Measurements from ENCODE around the gene PAOX. TPM values are rescaled to one million over a fixed set of nuclear protein-coding genes. Genes with fewer than 3 reads are reported as not detected.
A peak's percentile ranks its signal among the peaks of the same experiment; 100 is the strongest.

PAOX gene
- total and polyA plus RNA-seq, 2 of the 13 experiments (the other 11 are each of a cell fraction or from before 2014, with no cell fraction given), result 0.49 to 0.77 TPM

DNA sequence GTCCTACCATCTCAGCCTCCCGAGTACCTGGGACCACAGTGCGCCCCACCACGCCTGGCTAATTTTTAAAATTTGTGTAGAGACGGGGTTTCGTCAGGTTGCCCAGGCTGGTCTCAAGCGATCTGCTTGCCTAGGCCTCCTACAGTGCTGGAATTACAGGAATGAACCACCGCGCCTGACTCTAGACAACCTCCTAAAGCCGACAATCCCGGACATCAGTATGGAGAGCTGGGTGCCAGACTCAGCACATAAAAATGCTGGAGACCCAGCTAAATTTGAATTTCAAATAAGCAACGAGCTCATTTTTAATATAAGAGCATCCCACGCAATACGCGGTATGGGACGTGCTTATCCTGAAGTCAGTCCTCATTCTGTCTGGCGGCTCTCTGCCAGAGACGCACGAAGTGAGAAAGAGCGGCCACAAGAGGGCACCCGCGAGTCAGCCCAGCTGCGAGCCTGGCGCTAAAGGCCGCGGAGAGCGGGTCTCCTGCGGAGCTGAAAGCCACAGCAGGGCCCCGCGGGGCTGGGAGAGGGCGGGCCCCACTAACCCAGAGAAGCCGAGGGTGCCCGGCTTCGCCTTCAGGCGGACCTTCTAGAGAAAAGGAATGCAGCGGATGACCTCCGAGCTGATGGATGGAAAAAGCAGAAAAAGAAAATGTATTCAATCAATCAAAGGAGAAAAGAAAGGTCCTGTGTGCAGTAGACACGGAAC is 49.4 kb upstream of the PAOX start (continued):
- no peak for TF ChIP-seq ZNF704 (CRISPR knock-in tag; IDR thresholded peaks at IDR 0.05; ENCODE audit: borderline replicate concordance)
- 0 out of 2 replicates have a peak, but pooled peaks have one; percentile 34 for TF ChIP-seq ELF1 (CRISPR knock-in tag; IDR thresholded peaks at IDR 0.05)
- no peak for TF ChIP-seq MAFG (CRISPR knock-in tag; IDR thresholded peaks at IDR 0.05)
- TF ChIP-seq BRCA1 (CRISPR knock-in tag; IDR thresholded peaks at IDR 0.05), result peak; percentile 46; the same call in 1 of the 2 replicates
- TF ChIP-seq, protein P1, sequence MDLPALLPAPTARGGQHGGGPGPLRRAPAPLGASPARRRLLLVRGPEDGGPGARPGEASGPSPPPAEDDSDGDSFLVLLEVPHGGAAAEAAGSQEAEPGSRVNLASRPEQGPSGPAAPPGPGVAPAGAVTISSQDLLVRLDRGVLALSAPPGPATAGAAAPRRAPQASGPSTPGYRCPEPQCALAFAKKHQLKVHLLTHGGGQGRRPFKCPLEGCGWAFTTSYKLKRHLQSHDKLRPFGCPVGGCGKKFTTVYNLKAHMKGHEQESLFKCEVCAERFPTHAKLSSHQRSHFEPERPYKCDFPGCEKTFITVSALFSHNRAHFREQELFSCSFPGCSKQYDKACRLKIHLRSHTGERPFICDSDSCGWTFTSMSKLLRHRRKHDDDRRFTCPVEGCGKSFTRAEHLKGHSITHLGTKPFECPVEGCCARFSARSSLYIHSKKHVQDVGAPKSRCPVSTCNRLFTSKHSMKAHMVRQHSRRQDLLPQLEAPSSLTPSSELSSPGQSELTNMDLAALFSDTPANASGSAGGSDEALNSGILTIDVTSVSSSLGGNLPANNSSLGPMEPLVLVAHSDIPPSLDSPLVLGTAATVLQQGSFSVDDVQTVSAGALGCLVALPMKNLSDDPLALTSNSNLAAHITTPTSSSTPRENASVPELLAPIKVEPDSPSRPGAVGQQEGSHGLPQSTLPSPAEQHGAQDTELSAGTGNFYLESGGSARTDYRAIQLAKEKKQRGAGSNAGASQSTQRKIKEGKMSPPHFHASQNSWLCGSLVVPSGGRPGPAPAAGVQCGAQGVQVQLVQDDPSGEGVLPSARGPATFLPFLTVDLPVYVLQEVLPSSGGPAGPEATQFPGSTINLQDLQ (CRISPR knock-in tag; IDR thresholded peaks at IDR 0.05), result no peak
- peak; percentile 29; the same call in 1 of the 2 replicates for TF ChIP-seq PHF21A (CRISPR knock-in tag; IDR thresholded peaks at IDR 0.05)
- peak; percentile 47; the same call in 1 of the 2 replicates for TF ChIP-seq SALL1 (CRISPR knock-in tag; IDR thresholded peaks at IDR 0.05)
- peak; percentile 71; the same call in 1 of the 2 replicates for TF ChIP-seq ERF (CRISPR knock-in tag; IDR thresholded peaks at IDR 0.05)
- TF ChIP-seq, protein P2, sequence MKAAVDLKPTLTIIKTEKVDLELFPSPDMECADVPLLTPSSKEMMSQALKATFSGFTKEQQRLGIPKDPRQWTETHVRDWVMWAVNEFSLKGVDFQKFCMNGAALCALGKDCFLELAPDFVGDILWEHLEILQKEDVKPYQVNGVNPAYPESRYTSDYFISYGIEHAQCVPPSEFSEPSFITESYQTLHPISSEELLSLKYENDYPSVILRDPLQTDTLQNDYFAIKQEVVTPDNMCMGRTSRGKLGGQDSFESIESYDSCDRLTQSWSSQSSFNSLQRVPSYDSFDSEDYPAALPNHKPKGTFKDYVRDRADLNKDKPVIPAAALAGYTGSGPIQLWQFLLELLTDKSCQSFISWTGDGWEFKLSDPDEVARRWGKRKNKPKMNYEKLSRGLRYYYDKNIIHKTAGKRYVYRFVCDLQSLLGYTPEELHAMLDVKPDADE (CRISPR knock-in tag; IDR thresholded peaks at IDR 0.05), result no peak
- TF ChIP-seq ZSCAN31 (CRISPR knock-in tag; IDR thresholded peaks at IDR 0.05; ENCODE audit: low read depth), result no peak
- TF ChIP-seq TRIM24 (CRISPR knock-in tag; IDR thresholded peaks at IDR 0.05), result no peak
- TF ChIP-seq SP140L (CRISPR knock-in tag; IDR thresholded peaks at IDR 0.05; ENCODE audit: borderline replicate concordance), result no peak
- TF ChIP-seq ATM (IDR thresholded peaks at IDR 0.05; ENCODE audit: borderline replicate concordance), result no peak
- no peak for TF ChIP-seq TRAFD1 (CRISPR knock-in tag; IDR thresholded peaks at IDR 0.05; ENCODE audit: borderline replicate concordance)
- TF ChIP-seq ZFP36L1 (CRISPR knock-in tag; IDR thresholded peaks at IDR 0.05), result no peak
- TF ChIP-seq, protein P3, sequence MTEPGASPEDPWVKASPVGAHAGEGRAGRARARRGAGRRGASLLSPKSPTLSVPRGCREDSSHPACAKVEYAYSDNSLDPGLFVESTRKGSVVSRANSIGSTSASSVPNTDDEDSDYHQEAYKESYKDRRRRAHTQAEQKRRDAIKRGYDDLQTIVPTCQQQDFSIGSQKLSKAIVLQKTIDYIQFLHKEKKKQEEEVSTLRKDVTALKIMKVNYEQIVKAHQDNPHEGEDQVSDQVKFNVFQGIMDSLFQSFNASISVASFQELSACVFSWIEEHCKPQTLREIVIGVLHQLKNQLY (CRISPR knock-in tag; IDR thresholded peaks at IDR 0.05), result no peak
- no peak for TF ChIP-seq NFYC (CRISPR knock-in tag; IDR thresholded peaks at IDR 0.05)
- TF ChIP-seq FOXA1 (IDR thresholded peaks at IDR 0.05), result no peak
- no peak for TF ChIP-seq FOXA1 (CRISPR knock-in tag; IDR thresholded peaks at IDR 0.05)
- TF ChIP-seq ZBTB7B (CRISPR knock-in tag; IDR thresholded peaks at IDR 0.05), result peak; percentile 78; the same call in 1 of the 2 replicates
- TF ChIP-seq MED1 (CRISPR knock-in tag; IDR thresholded peaks at IDR 0.05), result peak; percentile 43; the same call in 1 of the 2 replicates
- TF ChIP-seq, protein P4, sequence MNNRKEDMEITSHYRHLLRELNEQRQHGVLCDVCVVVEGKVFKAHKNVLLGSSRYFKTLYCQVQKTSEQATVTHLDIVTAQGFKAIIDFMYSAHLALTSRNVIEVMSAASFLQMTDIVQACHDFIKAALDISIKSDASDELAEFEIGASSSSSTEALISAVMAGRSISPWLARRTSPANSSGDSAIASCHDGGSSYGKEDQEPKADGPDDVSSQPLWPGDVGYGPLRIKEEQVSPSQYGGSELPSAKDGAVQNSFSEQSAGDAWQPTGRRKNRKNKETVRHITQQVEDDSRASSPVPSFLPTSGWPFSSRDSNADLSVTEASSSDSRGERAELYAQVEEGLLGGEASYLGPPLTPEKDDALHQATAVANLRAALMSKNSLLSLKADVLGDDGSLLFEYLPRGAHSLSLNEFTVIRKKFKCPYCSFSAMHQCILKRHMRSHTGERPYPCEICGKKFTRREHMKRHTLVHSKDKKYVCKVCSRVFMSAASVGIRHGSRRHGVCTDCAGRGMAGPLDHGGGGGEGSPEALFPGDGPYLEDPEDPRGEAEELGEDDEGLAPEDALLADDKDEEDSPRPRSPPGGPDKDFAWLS (CRISPR knock-in tag; IDR thresholded peaks at IDR 0.05; ENCODE audit: borderline replicate concordance), result no peak

All from HepG2 (cell line).